Fibroblast of villous mesenchyme (primary cell): ENCODE data around the gene IFI27L2. TPM values are rescaled to one million over a fixed set of nuclear protein-coding genes. Genes with fewer than 3 reads are reported as not detected.

ENCODE experiments used
- DNase-seq: peaks from one replicate; pipeline ENCODE4 v3.0.0-alpha.2; 2010; ENCODE audit warnings: low read depth
- H3K4me3 ChIP-seq: 2 replicates; pipeline ENCODE4 v1.5.1; 2011; ENCODE audit warnings: low read depth, mild to moderate bottlenecking, low read length
- total RNA-seq: library from RNA; depleted of rRNA; stranded (reverse); fragments of >200 nt; gene quantifications from 2 replicates; pipeline ENCODE4 v1.2.3, GENCODE V29; 2012
- TF ChIP-seq, protein P1 (sequence below): IDR thresholded peaks from 2 replicates; pipeline ENCODE4 v1.5.1; 2012; ENCODE audit warnings: low read depth, mild to moderate bottlenecking, low read length; ENCODE audit not compliant: insufficient read depth

Gene IFI27L2
- total RNA-seq, 1 donor, result 94.1 TPM

DNA sequence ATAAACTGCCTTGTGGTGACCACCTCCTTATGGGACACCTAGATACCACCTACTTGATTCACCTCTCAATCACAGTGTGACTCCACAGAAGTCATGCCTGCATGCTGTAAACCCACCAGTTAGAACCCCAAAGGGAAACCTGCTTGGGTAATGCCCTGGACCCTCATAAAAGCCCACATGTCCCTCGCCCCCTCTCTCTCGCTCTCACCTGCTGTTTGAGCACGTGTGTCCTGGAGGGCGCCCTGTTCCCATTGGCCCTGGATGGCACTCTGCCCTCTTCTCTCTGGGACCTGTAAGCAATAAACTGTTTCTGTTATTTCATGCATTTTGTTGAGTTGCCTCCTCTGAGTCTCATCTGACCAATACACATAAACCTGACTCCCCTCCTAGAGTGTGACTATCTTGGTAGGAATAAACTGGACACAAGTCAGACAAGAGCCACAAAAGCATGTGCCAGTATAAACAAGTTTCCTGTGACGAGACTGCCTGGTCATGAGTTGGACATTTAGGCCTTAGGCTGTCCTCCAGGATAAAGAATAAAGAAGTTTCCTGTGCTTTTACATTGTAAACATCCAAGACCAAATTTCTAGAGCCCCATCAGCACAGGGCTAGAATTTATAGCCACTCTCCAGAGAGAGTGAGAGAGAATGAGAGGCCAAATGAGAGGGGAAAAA lies 8.6 kb downstream of the IFI27L2 start:
- H3K4me3 ChIP-seq, result no peak overlapping the region

DNA sequence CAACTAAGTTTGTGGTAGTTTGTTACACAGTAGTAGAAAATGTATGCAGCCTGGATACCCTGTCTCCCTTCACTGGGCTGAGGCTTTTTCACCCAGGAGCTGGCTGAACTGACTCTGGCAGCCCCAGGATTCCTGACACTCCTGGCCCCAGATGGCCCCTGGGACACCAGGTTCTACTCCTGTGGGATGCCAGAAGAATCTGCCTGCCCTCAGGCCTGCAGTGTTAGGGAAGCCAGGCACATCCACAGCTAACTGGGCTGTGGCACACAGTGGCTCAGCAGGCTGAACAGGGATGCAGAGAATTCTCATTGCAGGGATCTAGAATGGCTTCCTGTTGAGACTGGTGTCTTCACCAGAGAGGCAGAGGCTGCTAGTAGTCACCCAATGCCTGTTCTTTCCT lies 10.3 kb downstream of the IFI27L2 start:
- DNase-seq, result no peak
- TF ChIP-seq, protein P1, sequence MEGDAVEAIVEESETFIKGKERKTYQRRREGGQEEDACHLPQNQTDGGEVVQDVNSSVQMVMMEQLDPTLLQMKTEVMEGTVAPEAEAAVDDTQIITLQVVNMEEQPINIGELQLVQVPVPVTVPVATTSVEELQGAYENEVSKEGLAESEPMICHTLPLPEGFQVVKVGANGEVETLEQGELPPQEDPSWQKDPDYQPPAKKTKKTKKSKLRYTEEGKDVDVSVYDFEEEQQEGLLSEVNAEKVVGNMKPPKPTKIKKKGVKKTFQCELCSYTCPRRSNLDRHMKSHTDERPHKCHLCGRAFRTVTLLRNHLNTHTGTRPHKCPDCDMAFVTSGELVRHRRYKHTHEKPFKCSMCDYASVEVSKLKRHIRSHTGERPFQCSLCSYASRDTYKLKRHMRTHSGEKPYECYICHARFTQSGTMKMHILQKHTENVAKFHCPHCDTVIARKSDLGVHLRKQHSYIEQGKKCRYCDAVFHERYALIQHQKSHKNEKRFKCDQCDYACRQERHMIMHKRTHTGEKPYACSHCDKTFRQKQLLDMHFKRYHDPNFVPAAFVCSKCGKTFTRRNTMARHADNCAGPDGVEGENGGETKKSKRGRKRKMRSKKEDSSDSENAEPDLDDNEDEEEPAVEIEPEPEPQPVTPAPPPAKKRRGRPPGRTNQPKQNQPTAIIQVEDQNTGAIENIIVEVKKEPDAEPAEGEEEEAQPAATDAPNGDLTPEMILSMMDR, result no peak
- H3K4me3 ChIP-seq, result no peak overlapping the region

More for the DNA sequence above, 8.6 kb downstream of the IFI27L2 start:
- DNase-seq, result peak; percentile 29
- TF ChIP-seq, protein P1, result no peak

DNA sequence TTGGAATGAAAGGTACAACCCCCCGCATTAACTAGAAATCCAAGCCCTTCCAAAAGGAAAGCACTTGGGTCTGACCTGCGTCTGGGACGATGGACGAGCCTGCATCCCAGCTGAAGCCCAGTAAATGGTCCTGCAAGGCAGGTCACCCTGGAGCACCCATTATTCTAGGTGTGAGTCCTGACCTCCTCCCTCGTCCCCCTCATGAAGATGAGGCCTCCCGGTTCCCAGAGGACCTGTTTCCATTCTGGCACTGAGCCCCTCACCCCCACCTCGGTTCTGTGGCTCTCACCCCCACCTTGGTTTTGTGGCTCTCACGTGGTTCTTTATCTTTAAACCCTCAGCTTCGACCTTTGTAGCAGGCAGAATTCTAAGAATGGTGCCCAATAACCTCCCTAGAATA lies 11.5 kb downstream of the IFI27L2 start:
- TF ChIP-seq, protein P1, result no peak
- DNase-seq, result no peak
- no peak overlapping the region for H3K4me3 ChIP-seq

DNA sequence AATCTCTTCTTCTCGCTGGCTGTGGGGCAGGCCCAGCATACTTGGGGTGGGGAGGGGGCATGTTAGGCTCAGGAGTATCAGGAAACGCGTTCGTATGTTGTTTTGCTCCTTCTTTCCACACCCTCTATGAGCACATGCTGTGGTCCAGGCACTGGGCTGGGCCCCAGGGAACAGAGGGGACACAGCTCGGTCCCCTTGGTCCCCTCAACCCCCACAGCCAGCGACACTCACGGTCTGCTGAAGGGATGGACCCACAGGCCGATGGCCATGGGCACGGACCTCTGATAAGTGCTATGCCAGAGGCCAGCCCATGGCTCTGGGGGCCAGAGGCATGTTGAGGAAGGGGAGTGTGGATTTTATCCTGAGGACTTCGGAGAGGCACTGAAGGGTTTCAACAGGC lies 12.7 kb downstream of the IFI27L2 start:
- DNase-seq, result no peak
- TF ChIP-seq, protein P1, result no peak
- no peak overlapping the region for H3K4me3 ChIP-seq

DNA sequence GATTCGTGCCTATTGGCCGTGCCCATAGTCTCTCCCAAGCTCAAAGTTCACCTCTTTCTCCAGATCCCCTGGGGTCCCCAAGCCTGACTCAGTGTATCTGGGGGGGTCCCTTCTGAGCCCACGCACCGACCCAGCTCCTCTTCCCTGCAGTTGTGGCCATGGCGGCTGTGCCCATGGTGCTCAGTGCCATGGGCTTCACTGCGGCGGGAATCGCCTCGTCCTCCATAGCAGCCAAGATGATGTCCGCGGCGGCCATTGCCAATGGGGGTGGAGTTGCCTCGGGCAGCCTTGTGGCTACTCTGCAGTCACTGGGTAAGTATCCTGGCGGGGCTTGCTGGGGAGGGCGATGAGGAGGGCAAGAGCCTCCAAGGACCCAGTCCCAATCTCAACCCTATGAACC lies 13.8 kb downstream of the IFI27L2 start:
- DNase-seq, result no peak
- TF ChIP-seq, protein P1, result no peak
- no peak overlapping the region for H3K4me3 ChIP-seq

DNA sequence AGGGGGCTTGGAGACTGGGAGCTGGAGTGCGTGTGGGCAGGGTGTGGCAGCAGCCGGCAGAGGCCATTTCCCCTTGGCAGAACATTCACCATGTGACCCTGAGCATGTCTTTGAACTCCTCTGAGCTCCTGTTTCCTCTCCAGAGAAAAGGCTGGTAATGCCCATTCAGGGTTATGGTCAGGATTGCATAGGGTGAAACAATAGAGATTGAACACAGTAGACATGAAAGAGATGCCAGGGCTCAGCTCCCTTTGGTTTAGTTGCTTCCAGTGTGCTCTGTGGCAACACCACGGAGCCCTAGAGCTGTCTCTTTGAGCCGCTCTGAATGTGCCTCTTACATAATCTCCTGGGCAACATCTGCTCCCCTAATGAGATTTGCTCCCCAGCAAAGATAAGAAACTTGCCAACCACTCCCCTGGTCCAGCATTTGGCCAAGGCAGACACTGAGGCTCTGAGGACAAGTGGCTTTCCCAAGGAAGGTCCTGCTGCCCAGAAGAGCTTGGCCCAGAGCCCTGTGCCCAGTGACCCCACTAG lies 14.3 kb downstream of the IFI27L2 start:
- DNase-seq, result no peak
- TF ChIP-seq, protein P1, result no peak
- H3K4me3 ChIP-seq, result no peak overlapping the region
